Uterus (tissue), 4 donors: Measurements from ENCODE around the gene FAM167B. TPM values are rescaled to one million over a fixed set of nuclear protein-coding genes. Genes with fewer than 3 reads are reported as not detected.
"Not testable (repeated sequence)": the region's sequence is repeated elsewhere in the genome, so short reads cannot be mapped to it uniquely, and the experiment has no call there.

ENCODE experiments used
- DNase-seq, 2 donors: peaks; one replicate each; pipeline ENCODE4 v3.0.0-alpha.2; 2019 to 2020
- H3K27ac ChIP-seq, 2 donors: fragments of 200-600 bp; sonication (generic); 1 replicate in 1 of 2; 2 replicates in 1 of 2; pipeline ENCODE4 v1.5.1; 2016 to 2018
- H3K27me3 ChIP-seq, 2 donors: fragments of 200-600 bp; sonication (generic); one replicate each; pipeline ENCODE4 v1.5.1; 2018 to 2019; ENCODE audit warnings: control low read depth in 1 of 2
- H3K36me3 ChIP-seq, 2 donors: fragments of 200-600 bp; sonication (generic); one replicate each; pipeline ENCODE4 v1.5.1; 2019; ENCODE audit warnings: control low read depth in 1 of 2
- H3K4me1 ChIP-seq, 2 donors: fragments of 200-600 bp; sonication (generic); one replicate each; pipeline ENCODE4 v1.5.1; 2018 to 2019; ENCODE audit warnings: control low read depth in 1 of 2
- H3K4me3 ChIP-seq, 2 donors: fragments of 200-600 bp; sonication (generic); 1 replicate in 1 of 2; 2 replicates in 1 of 2; pipeline ENCODE4 v1.5.1; 2018 to 2019; ENCODE audit warnings: mild to moderate bottlenecking in 1 of 2
- H3K9me3 ChIP-seq, 2 donors: fragments of 200-600 bp; sonication (generic); one replicate each; pipeline ENCODE4 v1.5.1; 2019; ENCODE audit warnings: control low read depth in 1 of 2
- CTCF ChIP-seq, 4 experiments: fragments of 200-600 bp in 2 of 4; fragments of 450-650 bp in 2 of 4; sonication (generic) in 2 of 4; IDR thresholded peaks; one replicate each; pipeline ENCODE4 v1.5.1; 2016 to 2019; ENCODE audit warnings: antibody characterized with exemption in 4 of 4, mild to moderate bottlenecking in 2 of 4, moderate library complexity in 1 of 4
- POLR2A ChIP-seq, 2 donors: fragments of 450-650 bp; IDR thresholded peaks; one replicate each; pipeline ENCODE4 v1.6.1; 2016; ENCODE audit warnings: antibody characterized with exemption in 2 of 2, mild to moderate bottlenecking in 1 of 2, moderate library complexity in 1 of 2
- intact Hi-C: fragments of 100-400 bp; cut with DNase I; formaldehyde crosslinking; loops from one replicate; pipeline ENCODE4 v1.15.1; 2023; ENCODE audit warnings: low total_unique reads
- total RNA-seq, 4 donors: library from RNA; depleted of rRNA in 3 of 4; stranded (reverse); fragments of >200 nt in 3 of 4; gene quantifications; one replicate each; pipeline versions ENCODE4 v1.1.0 to v1.2.4, GENCODE V29; 2014 to 2023
- donor health status: DM: yes; HTN: yes; CAD: no.

Gene FAM167B
- total RNA-seq, 4 donors from 2014 or later = 1.2 to 29.0 (median 13.1) TPM; not detected in 1

- DNase-seq = no peak
- TF ChIP-seq POLR2A (IDR thresholded peaks at IDR 0.05) (no peak), CTCF (IDR thresholded peaks at IDR 0.05) (no peak)
- no peaks in the 10 kb centered on the region for H3K9me3 ChIP-seq
- H3K4me3 ChIP-seq = no peak overlapping the region
- no peak overlapping the region for H3K27ac ChIP-seq
- H3K27me3 ChIP-seq = no peaks in the 10 kb centered on the region
- H3K36me3 ChIP-seq = no peaks in the 10 kb centered on the region
- intact Hi-C loops = no loop called here
- H3K4me1 ChIP-seq = no peaks in the 10 kb centered on the region
Observed at GRCh38 chr1:32276032-32276782, 29.2 kb downstream of the FAM167B start.

GRCh38 chr1:32284777-32285176, 37.8 kb downstream of the FAM167B start:
- DNase-seq, H3K27me3 ChIP-seq, H3K4me3 ChIP-seq, H3K9me3 ChIP-seq, H3K36me3 ChIP-seq, H3K27ac ChIP-seq, H3K4me1 ChIP-seq, intact Hi-C loops: not testable (repeated sequence)

- intact Hi-C loops = no loop called here
- Histone ChIP-seq H3K4me1 (no peaks in the 10 kb centered on the region), H3K27me3 (no peaks in the 10 kb centered on the region), H3K36me3 (no peaks in the 10 kb centered on the region), H3K4me3 (no peak overlapping the region), H3K27ac (no peak overlapping the region), H3K9me3 (no peaks in the 10 kb centered on the region)
- no peak for DNase-seq
- no peak for TF ChIP-seq CTCF (IDR thresholded peaks at IDR 0.05)
- TF ChIP-seq POLR2A (IDR thresholded peaks at IDR 0.05) = no peak
Observed at GRCh38 chr1:32285658-32286057, 38.6 kb downstream of the FAM167B start.

GRCh38 chr1:32286763-32287162, 39.7 kb downstream of the FAM167B start:
- H3K36me3 ChIP-seq = no peaks in the 10 kb centered on the region
- no peak for DNase-seq

GRCh38 chr1:32289256-32289655, 42.2 kb downstream of the FAM167B start:
- intact Hi-C loops = no loop called here
- Histone ChIP-seq H3K27me3 (no peaks in the 10 kb centered on the region), H3K9me3 (no peaks in the 10 kb centered on the region), H3K4me3 (no peak overlapping the region), H3K4me1 (no peaks in the 10 kb centered on the region), H3K27ac (no peak overlapping the region), H3K36me3 (no peaks in the 10 kb centered on the region)
- TF ChIP-seq POLR2A (IDR thresholded peaks at IDR 0.05) = no peak
- no peak for TF ChIP-seq CTCF (IDR thresholded peaks at IDR 0.05)
- no peak for DNase-seq

More at GRCh38 chr1:32286763-32287162, 39.7 kb downstream of the FAM167B start:
- Histone ChIP-seq H3K9me3 (no peaks in the 10 kb centered on the region), H3K4me1 (no peaks in the 10 kb centered on the region), H3K27ac (no peak overlapping the region), H3K4me3 (no peak overlapping the region), H3K27me3 (no peaks in the 10 kb centered on the region)
- TF ChIP-seq CTCF (IDR thresholded peaks at IDR 0.05) (no peak), POLR2A (IDR thresholded peaks at IDR 0.05) (no peak)
- intact Hi-C loops = no loop called here
